ENCODE data around the gene TBC1D22A. TPM values are rescaled to one million over a fixed set of nuclear protein-coding genes. Genes with fewer than 3 reads are reported as not detected.

TBC1D22A gene
- total and polyA plus RNA-seq, 4 donors, result 4.1 to 12.4 (median 8.4) TPM

DNA sequence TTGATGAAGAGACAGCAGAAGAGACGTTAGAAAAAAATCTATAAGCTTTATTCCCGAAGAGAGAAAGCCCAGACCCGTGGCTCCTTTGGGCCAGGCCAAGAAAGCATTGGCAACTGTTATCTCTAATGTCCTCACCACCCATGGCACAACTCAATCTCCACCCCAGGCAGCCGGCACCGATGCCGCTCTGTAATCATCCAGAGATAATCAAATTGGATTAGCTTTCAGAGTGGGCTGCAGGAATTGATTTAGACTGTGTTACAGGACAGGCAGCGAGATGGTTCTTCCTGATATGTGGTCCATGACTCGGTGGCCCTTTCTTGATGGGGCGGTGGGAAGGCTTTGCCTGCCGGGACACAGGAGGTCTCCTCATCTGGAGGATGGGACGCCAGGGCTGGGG is 383.9 kb downstream of the TBC1D22A start:
- TF ChIP-seq TAF1 (conservative IDR thresholded peaks at IDR 0.05) (no peak), RXRA (IDR thresholded peaks at IDR 0.05) (no peak)
- TF ChIP-seq, protein P1, sequence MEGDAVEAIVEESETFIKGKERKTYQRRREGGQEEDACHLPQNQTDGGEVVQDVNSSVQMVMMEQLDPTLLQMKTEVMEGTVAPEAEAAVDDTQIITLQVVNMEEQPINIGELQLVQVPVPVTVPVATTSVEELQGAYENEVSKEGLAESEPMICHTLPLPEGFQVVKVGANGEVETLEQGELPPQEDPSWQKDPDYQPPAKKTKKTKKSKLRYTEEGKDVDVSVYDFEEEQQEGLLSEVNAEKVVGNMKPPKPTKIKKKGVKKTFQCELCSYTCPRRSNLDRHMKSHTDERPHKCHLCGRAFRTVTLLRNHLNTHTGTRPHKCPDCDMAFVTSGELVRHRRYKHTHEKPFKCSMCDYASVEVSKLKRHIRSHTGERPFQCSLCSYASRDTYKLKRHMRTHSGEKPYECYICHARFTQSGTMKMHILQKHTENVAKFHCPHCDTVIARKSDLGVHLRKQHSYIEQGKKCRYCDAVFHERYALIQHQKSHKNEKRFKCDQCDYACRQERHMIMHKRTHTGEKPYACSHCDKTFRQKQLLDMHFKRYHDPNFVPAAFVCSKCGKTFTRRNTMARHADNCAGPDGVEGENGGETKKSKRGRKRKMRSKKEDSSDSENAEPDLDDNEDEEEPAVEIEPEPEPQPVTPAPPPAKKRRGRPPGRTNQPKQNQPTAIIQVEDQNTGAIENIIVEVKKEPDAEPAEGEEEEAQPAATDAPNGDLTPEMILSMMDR (IDR thresholded peaks at IDR 0.05; ENCODE audit: low read depth, low read length, missing input control), result no peak
- Histone ChIP-seq H3K36me3 (ENCODE audit: control insufficient read depth in 4 of 4, insufficient read depth in 3 of 4, low read depth in 1 of 4, low read length in 3 of 4) (no peaks in the 10 kb centered on the region), H3K9me3 (ENCODE audit: control insufficient read depth in 4 of 4, low read length in 3 of 4) (no peaks in the 10 kb centered on the region)

DNA sequence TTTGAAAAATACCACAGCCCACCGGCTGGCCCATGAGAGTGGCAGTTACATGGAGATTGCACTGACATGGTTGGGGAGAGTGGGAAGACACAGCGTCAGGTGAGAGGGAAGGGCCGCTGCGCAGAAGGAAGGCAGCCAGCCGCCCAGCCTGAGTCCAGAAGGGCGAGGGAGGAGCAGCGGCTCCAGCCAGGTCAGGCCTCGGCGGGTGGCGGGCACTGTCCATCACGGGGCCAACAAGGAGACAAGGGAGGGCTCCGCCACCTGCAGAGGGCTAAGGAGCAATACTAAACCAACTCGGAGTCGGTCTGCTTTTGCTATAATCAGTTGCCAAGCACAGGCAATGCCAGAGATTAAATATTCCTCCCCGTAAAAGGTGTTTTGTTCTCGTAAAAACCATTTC is 384.5 kb downstream of the TBC1D22A start:
- 97% methylated on average over 16 of the region's 16 CpGs for WGBS

More for the DNA sequence above, 383.9 kb downstream of the TBC1D22A start:
- DNase-seq (ENCODE audit: low spot score), result no peak
- no peak overlapping the region for H3K9ac ChIP-seq (ENCODE audit: low read depth in 1 of 2, low read length in 2 of 2)
- H3K27ac ChIP-seq (ENCODE audit: low read depth in 1 of 2, low read length in 2 of 2), result no peak overlapping the region
- H3K4me1 ChIP-seq (ENCODE audit: control insufficient read depth in 4 of 4, insufficient read depth in 4 of 4, low read length in 3 of 4), result no peaks in the 10 kb centered on the region
- H3K4me3 ChIP-seq (ENCODE audit: low read depth in 1 of 3, low read length in 3 of 3), result no peak overlapping the region
- 93% methylated on average over 11 of the region's 11 CpGs for WGBS
- no peaks in the 10 kb centered on the region for H3K27me3 ChIP-seq (ENCODE audit: control insufficient read depth in 4 of 4, insufficient read depth in 4 of 4, low read length in 3 of 4)

More for the DNA sequence above, 384.5 kb downstream of the TBC1D22A start:
- Histone ChIP-seq H3K36me3 (ENCODE audit: control insufficient read depth in 4 of 4, insufficient read depth in 3 of 4, low read depth in 1 of 4, low read length in 3 of 4) (no peaks in the 10 kb centered on the region), H3K4me1 (ENCODE audit: control insufficient read depth in 4 of 4, insufficient read depth in 4 of 4, low read length in 3 of 4) (no peaks in the 10 kb centered on the region), H3K9ac (ENCODE audit: low read depth in 1 of 2, low read length in 2 of 2) (no peak overlapping the region), H3K4me3 (ENCODE audit: low read depth in 1 of 3, low read length in 3 of 3) (no peak overlapping the region), H3K9me3 (ENCODE audit: control insufficient read depth in 4 of 4, low read length in 3 of 4) (no peaks in the 10 kb centered on the region), H3K27me3 (ENCODE audit: control insufficient read depth in 4 of 4, insufficient read depth in 4 of 4, low read length in 3 of 4) (no peaks in the 10 kb centered on the region), H3K27ac (ENCODE audit: low read depth in 1 of 2, low read length in 2 of 2) (no peak overlapping the region)
- TF ChIP-seq, protein P1 (IDR thresholded peaks at IDR 0.05; ENCODE audit: low read depth, low read length, missing input control), result no peak
- TF ChIP-seq HNF4G (IDR thresholded peaks at IDR 0.05), result no peak
- TF ChIP-seq, protein P2, sequence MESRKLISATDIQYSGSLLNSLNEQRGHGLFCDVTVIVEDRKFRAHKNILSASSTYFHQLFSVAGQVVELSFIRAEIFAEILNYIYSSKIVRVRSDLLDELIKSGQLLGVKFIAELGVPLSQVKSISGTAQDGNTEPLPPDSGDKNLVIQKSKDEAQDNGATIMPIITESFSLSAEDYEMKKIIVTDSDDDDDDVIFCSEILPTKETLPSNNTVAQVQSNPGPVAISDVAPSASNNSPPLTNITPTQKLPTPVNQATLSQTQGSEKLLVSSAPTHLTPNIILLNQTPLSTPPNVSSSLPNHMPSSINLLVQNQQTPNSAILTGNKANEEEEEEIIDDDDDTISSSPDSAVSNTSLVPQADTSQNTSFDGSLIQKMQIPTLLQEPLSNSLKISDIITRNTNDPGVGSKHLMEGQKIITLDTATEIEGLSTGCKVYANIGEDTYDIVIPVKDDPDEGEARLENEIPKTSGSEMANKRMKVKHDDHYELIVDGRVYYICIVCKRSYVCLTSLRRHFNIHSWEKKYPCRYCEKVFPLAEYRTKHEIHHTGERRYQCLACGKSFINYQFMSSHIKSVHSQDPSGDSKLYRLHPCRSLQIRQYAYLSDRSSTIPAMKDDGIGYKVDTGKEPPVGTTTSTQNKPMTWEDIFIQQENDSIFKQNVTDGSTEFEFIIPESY (IDR thresholded peaks at IDR 0.05), result no peak
- no peak for TF ChIP-seq SP1 (IDR thresholded peaks at IDR 0.05)
- TF ChIP-seq RAD21 (IDR thresholded peaks at IDR 0.05), result no peak
- TF ChIP-seq YY1 (IDR thresholded peaks at IDR 0.05), result no peak
- no peak for TF ChIP-seq TAF1 (conservative IDR thresholded peaks at IDR 0.05)
- no peak for TF ChIP-seq NR2F2 (IDR thresholded peaks at IDR 0.05)
- no peak for TF ChIP-seq HNF4A (conservative IDR thresholded peaks at IDR 0.05)
- TF ChIP-seq, protein P3, sequence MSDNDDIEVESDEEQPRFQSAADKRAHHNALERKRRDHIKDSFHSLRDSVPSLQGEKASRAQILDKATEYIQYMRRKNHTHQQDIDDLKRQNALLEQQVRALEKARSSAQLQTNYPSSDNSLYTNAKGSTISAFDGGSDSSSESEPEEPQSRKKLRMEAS (IDR thresholded peaks at IDR 0.05), result no peak
- TF ChIP-seq EGR1 (IDR thresholded peaks at IDR 0.05; ENCODE audit: low read depth in 2 of 2), result no peak
- TF ChIP-seq FOXA1 (IDR thresholded peaks at IDR 0.05), result no peak
- TF ChIP-seq JUND (IDR thresholded peaks at IDR 0.05), result no peak
- TF ChIP-seq RXRA (IDR thresholded peaks at IDR 0.05), result no peak
- TF ChIP-seq FOXA2 (IDR thresholded peaks at IDR 0.05), result no peak
- TF ChIP-seq GABPA (IDR thresholded peaks at IDR 0.05 in 1 of 2, conservative IDR thresholded peaks at IDR 0.05 in 1 of 2), result no peak
- TF ChIP-seq, protein P4, sequence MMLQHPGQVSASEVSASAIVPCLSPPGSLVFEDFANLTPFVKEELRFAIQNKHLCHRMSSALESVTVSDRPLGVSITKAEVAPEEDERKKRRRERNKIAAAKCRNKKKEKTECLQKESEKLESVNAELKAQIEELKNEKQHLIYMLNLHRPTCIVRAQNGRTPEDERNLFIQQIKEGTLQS (IDR thresholded peaks at IDR 0.05), result no peak
- DNase-seq (ENCODE audit: low spot score), result no peak
